ENCODE results near the gene USP51. TPM values are rescaled to one million over a fixed set of nuclear protein-coding genes. Genes with fewer than 3 reads are reported as not detected.
"Not testable (repeated sequence)": the region's sequence is repeated elsewhere in the genome, so short reads cannot be mapped to it uniquely, and the experiment has no call there.

The USP51 gene
- total RNA-seq, 1 experiment from 2014 or later: 6.8 TPM

DNA sequence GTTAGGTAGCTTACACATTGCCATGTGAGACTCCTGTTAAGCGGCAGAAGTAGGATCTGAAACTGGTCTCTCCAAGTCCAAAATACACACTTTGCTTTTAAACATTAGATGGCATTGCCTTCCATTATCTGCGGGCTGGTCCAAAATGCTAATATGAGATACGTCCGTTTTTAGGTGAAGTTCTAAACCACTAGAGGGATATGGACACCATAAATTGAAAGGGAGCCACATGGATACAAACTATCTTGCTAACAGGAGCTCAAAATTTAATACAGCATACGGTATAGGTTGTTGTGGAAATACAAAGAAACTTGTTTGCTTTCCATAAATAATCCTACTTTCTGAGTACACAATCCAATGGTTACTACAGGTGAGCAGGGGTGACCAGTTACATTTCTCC lies 23.9 kb downstream of the USP51 start:
- H3T11ph ChIP-seq (ENCODE audit: low read length); H3K4ac ChIP-seq (ENCODE audit: low read depth, low read length); H4K20me1 ChIP-seq (ENCODE audit: control insufficient read depth, insufficient read depth, insufficient read length); H3K4me3 Mint-ChIP-seq; H3K9me3 ChIP-seq (ENCODE audit: control insufficient read depth, low read depth, low read length); H2BK5ac ChIP-seq (ENCODE audit: insufficient read length, low read length); H3K4me2 ChIP-seq (ENCODE audit: insufficient read depth, insufficient read length, low read length); H3K18ac ChIP-seq (ENCODE audit: insufficient read length, low read depth, low read length); H3K36me3 Mint-ChIP-seq (ENCODE audit: insufficient read depth in 1 of 3, low read depth in 3 of 3); H2BK120ac ChIP-seq (ENCODE audit: low read depth, low read length, poor library complexity, severe bottlenecking); H3K14ac ChIP-seq (ENCODE audit: insufficient read depth, low read length); H3K56ac ChIP-seq (ENCODE audit: insufficient read length, low read depth, low read length); H3K23ac ChIP-seq (ENCODE audit: insufficient read length, low read depth, low read length); H2AFZ ChIP-seq (ENCODE audit: low read length); H3K27me3 ChIP-seq (ENCODE audit: insufficient read depth, low read length); H3K4me1 Mint-ChIP-seq; H4K91ac ChIP-seq (ENCODE audit: insufficient read length, low read depth, low read length); H3K23me2 ChIP-seq (ENCODE audit: insufficient read length, low read depth, low read length, poor library complexity, severe bottlenecking); H3K27me3 Mint-ChIP-seq (ENCODE audit: low read depth); H3K79me2 ChIP-seq (ENCODE audit: insufficient read depth, low read length); H2BK15ac ChIP-seq (ENCODE audit: low read depth, low read length); H4K5ac ChIP-seq (ENCODE audit: insufficient read length, low read depth, low read length); H4K8ac ChIP-seq (replicated peaks; ENCODE audit: insufficient read length, low read depth, low read length); H3K27ac Mint-ChIP-seq; H3K9ac ChIP-seq (ENCODE audit: extremely low read depth, insufficient read length, low read length); H2BK20ac ChIP-seq (ENCODE audit: low read depth, low read length, poor library complexity, severe bottlenecking); H3K79me1 ChIP-seq (ENCODE audit: insufficient read depth, low read depth, low read length, poor library complexity, severe bottlenecking); H2AK5ac ChIP-seq (ENCODE audit: insufficient read length, low read length); H3K27ac ChIP-seq (ENCODE audit: insufficient read length, low read depth, low read length); H3K4me1 ChIP-seq (ENCODE audit: insufficient read depth, low read length); H2BK12ac ChIP-seq (ENCODE audit: insufficient read length, low read depth, low read length); DNase-seq; H3K9me3 Mint-ChIP-seq: not testable (repeated sequence)
- no CpG with 5 or more reads among the region's 5 CpGs for WGBS (ENCODE audit: extremely low coverage, insufficient read length, low lambda C conversion rate)

DNA sequence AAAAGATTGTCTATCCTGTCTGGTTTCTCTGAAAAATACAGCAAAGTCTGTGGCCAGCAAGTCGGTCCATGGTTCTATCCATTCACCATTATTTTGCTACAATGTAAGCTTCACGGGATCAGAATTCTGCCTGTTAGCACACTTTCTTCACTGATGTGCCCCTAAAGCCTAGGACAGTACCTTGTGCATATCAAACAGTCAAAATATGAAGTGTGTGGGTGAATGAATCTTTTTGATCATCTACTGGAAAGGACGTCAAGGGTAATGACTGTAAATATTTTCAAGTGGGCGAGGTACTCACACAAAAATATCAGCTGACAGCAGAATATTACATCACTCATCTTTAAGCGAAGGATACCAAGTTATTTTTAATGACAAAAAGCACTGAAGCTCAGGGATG lies 24.5 kb downstream of the USP51 start:
- not testable (repeated sequence) for H3K18ac ChIP-seq (ENCODE audit: insufficient read length, low read depth, low read length); H3K9me3 ChIP-seq (ENCODE audit: control insufficient read depth, low read depth, low read length); H3K36me3 Mint-ChIP-seq (ENCODE audit: insufficient read depth in 1 of 3, low read depth in 3 of 3); H3K23ac ChIP-seq (ENCODE audit: insufficient read length, low read depth, low read length); H3K4me2 ChIP-seq (ENCODE audit: insufficient read depth, insufficient read length, low read length); H2BK15ac ChIP-seq (ENCODE audit: low read depth, low read length); H3K27ac ChIP-seq (ENCODE audit: insufficient read length, low read depth, low read length); H2BK12ac ChIP-seq (ENCODE audit: insufficient read length, low read depth, low read length); H3K23me2 ChIP-seq (ENCODE audit: insufficient read length, low read depth, low read length, poor library complexity, severe bottlenecking); H4K5ac ChIP-seq (ENCODE audit: insufficient read length, low read depth, low read length); H4K8ac ChIP-seq (replicated peaks; ENCODE audit: insufficient read length, low read depth, low read length); H3K4me1 ChIP-seq (ENCODE audit: insufficient read depth, low read length); H4K20me1 ChIP-seq (ENCODE audit: control insufficient read depth, insufficient read depth, insufficient read length); H2AFZ ChIP-seq (ENCODE audit: low read length); H2AK5ac ChIP-seq (ENCODE audit: insufficient read length, low read length); H3K56ac ChIP-seq (ENCODE audit: insufficient read length, low read depth, low read length); H2BK5ac ChIP-seq (ENCODE audit: insufficient read length, low read length); H3K4me1 Mint-ChIP-seq; H3K9ac ChIP-seq (ENCODE audit: extremely low read depth, insufficient read length, low read length); H3K27me3 ChIP-seq (ENCODE audit: insufficient read depth, low read length); H3K9me3 Mint-ChIP-seq; H3T11ph ChIP-seq (ENCODE audit: low read length); H2BK120ac ChIP-seq (ENCODE audit: low read depth, low read length, poor library complexity, severe bottlenecking); H3K27me3 Mint-ChIP-seq (ENCODE audit: low read depth); DNase-seq; H3K4ac ChIP-seq (ENCODE audit: low read depth, low read length); H2BK20ac ChIP-seq (ENCODE audit: low read depth, low read length, poor library complexity, severe bottlenecking); H3K4me3 Mint-ChIP-seq; H3K14ac ChIP-seq (ENCODE audit: insufficient read depth, low read length); H3K79me2 ChIP-seq (ENCODE audit: insufficient read depth, low read length); H3K79me1 ChIP-seq (ENCODE audit: insufficient read depth, low read depth, low read length, poor library complexity, severe bottlenecking); H4K91ac ChIP-seq (ENCODE audit: insufficient read length, low read depth, low read length); H3K27ac Mint-ChIP-seq
- no CpG with 5 or more reads among the region's 5 CpGs for WGBS (ENCODE audit: extremely low coverage, insufficient read length, low lambda C conversion rate)
